GM12874 (cell line): Measurements from ENCODE around the gene CXCL6.

Experiments used
- TF ChIP-seq, protein P1 (sequence below): IDR thresholded peaks from 2 replicates; pipeline ENCODE4 v1.5.1; 2011; ENCODE audit warnings: low read depth, mild to moderate bottlenecking, control low read depth, low read length, moderate library complexity; ENCODE audit not compliant: insufficient read depth

CXCL6 gene

DNA sequence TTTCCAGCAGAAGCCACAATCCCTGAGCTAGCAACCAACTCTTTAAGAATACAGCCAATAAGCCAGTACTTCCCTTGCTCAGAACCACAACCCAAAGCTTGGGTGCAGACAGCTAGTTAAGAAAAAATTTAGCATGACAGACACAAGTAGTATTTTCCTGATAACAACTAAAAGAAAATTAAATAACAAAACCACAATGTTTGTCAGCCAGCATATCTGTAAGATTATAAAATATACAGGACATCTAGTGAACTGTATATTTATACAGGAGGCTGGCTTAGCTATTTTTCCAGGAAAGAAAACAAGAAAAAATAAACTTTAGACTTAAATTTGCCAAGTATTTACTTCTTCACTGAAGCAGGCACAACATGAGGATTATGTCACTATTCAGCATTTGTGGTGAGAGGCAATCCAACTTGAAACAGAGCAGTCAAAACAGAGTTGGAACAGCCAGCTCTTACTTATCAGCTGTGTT lies 23.2 kb downstream of the CXCL6 start:
- TF ChIP-seq, protein P1, sequence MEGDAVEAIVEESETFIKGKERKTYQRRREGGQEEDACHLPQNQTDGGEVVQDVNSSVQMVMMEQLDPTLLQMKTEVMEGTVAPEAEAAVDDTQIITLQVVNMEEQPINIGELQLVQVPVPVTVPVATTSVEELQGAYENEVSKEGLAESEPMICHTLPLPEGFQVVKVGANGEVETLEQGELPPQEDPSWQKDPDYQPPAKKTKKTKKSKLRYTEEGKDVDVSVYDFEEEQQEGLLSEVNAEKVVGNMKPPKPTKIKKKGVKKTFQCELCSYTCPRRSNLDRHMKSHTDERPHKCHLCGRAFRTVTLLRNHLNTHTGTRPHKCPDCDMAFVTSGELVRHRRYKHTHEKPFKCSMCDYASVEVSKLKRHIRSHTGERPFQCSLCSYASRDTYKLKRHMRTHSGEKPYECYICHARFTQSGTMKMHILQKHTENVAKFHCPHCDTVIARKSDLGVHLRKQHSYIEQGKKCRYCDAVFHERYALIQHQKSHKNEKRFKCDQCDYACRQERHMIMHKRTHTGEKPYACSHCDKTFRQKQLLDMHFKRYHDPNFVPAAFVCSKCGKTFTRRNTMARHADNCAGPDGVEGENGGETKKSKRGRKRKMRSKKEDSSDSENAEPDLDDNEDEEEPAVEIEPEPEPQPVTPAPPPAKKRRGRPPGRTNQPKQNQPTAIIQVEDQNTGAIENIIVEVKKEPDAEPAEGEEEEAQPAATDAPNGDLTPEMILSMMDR: no peak

DNA sequence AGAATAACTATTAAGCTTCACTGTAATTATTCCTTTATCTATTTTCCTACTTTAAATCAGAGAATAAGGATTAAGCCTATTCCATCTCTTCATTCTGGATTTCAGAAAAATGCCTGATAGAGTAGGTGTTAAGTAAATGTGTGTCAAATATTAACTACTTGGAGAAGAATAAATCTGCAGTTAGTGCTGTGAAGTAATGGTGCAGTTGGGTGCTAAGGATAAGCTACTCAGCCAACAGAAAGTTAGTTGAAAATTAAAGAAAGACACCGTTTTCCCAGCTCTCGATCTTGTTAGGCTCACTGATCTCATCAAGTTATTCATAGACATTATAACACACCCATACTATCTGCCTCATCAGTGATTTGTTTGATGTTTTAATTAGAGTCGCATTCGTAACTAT lies 23.7 kb downstream of the CXCL6 start:
- TF ChIP-seq, protein P1: no peak

DNA sequence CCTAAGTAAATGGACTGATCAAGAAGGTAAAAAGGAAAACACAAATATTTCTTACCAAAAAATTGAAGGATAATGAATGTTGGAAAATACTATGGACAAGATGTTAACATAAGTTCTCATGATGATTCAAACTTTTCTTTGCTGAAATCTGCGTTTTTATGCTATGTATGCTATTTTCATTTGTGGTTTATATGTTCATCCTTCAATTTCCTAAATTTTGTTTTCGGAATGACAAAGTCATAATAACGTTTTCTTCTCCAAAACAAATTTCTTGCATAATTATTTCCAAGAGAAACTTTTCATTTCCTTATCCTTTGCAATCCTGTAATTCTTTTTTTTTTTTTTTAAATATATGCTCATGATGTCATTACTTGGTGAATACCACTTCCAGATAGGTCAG lies 24.4 kb downstream of the CXCL6 start:
- TF ChIP-seq, protein P1: no peak

DNA sequence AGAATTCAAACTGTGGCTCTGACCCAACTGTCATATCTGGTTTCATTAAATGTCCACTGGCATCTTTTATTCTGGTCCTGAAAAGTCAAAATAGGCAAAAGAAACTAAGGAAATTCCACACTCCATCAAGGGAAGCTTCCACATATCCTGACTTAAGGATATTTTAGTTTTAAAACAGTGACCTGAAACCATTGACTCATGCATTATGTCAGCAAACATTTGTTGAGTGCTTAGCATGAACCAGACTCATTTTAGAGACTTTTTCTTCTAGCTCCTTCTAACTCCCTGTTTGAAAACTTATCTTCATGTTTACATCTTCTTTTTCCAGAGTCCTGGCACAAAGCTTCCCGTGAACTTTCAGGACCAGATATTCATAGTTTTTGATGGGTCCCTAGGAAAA lies 25.8 kb downstream of the CXCL6 start:
- TF ChIP-seq, protein P1: no peak

- TF ChIP-seq, protein P1: peak; percentile 49
Measured at GRCh38 chr4:73864365-73864764, 27.9 kb downstream of the CXCL6 start.

- TF ChIP-seq, protein P1: no peak
Measured at GRCh38 chr4:73864961-73865360, 28.5 kb downstream of the CXCL6 start.

DNA sequence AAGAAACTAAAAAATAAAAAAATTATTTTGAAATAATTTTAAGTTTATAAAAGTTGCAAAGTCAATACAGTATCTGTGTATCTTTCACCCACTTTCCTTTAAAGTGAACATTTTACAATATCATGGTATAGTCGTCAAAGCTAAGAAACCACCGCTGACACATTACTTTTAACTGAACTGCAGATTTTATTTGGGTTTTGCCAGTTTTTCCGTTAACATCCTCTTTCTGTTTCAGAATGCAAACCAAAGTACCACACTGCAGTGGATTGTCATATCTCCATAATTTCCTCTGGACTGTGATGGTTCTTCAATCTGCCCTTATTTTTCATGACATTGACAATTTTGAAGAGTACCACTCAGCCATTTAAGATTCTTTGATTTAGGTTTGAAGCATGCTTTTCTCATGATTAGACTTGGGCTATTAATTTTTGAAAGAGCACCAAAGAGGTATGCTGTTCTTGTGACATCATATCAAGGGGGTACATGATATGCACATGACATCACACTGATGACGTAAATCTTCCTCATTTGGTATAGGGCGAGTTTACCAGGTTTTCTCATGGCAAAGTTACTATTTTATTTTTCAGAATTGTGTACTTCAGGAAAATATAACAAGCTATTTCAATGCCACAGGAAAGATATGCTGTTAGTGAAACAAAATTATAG lies 29.1 kb downstream of the CXCL6 start:
- TF ChIP-seq, protein P1: no peak
